DMS 273 treated with DMSO at 0.1 percent for 48 hours (cell line): ENCODE data around the gene ASH1L.
"Not testable (repeated sequence)": the region's sequence is repeated elsewhere in the genome, so short reads cannot be mapped to it uniquely, and the experiment has no call there.

Experiments used
- DNase-seq: peaks from one replicate; lab custom pipeline; 2025; lab: John Stamatoyannopoulos, UW

Gene ASH1L

GRCh38 chr1:155442431-155442830 is 120.2 kb downstream of the ASH1L start:
- not testable (repeated sequence) for DNase-seq

DNA sequence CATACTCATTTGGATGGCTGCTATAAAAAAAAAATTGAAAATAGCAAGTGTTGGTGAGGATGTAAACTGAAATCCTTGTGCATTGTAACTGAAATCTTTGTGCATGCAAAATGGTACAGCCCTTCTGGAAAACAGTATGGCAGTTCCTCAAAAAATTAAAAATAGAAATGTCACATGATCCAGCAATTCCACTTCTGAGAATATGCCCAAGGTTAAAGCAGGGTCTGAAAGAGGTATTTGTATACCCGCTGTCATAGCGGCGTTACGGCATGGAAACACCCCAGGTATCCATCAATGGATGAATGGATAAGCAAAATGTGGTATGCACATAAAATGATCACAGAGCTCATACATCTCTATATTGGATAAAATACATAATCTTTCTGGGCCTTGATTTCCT is 125.2 kb downstream of the ASH1L start:
- no peak for DNase-seq

- DNase-seq = not testable (repeated sequence)
Observed at GRCh38 chr1:155433831-155434389, 128.7 kb downstream of the ASH1L start.

GRCh38 chr1:155433128-155433830 is 129.3 kb downstream of the ASH1L start:
- DNase-seq = not testable (repeated sequence)

DNA sequence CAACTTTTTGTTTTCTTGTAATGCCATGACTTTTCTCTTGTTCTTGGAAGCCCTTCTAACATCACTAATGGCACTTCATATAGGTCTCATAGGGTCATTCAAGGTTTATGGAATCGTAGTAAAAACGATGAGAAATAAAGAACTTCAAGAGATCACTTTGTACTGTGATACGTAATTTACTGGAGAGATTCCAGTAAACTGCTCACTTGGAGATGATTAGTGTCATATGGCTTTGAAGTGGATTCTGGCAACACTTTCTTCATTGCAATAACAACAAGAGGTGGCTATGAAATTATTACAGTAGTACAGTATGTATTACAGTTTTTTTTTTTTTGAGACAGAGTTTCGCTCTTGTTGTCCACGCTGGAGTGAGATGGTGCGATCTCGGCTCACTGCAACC is 138.5 kb downstream of the ASH1L start:
- DNase-seq = no peak

GRCh38 chr1:155420788-155421187 is 141.8 kb downstream of the ASH1L start:
- no peak for DNase-seq

- DNase-seq = not testable (repeated sequence)
Observed at GRCh38 chr1:155411840-155412239, 150.8 kb downstream of the ASH1L start.

GRCh38 chr1:155410931-155411330 is 151.7 kb downstream of the ASH1L start:
- no peak for DNase-seq

GRCh38 chr1:155396874-155397476 is 165.6 kb downstream of the ASH1L start:
- DNase-seq = no peak

- no peak for DNase-seq
Observed at GRCh38 chr1:155392898-155393411, 169.6 kb downstream of the ASH1L start.

DNA sequence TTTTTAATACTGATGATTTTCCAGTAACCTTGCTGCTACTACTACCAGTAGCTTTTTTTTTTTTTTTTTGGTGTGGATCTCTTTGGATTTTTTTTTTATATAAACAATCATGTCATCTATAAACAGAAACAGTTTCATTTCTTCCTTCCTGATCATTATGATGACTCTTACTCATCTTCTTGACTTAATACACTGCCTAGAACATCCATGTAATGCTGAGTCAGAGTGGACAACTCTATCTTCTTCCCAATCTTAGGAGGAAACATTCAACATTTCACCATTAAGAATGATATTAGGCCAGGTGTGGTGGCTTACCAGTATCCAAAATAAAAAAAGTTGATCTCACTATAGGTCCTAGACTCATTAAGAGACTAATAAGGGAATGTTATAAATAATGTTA is 172.8 kb downstream of the ASH1L start:
- no peak for DNase-seq

DNA sequence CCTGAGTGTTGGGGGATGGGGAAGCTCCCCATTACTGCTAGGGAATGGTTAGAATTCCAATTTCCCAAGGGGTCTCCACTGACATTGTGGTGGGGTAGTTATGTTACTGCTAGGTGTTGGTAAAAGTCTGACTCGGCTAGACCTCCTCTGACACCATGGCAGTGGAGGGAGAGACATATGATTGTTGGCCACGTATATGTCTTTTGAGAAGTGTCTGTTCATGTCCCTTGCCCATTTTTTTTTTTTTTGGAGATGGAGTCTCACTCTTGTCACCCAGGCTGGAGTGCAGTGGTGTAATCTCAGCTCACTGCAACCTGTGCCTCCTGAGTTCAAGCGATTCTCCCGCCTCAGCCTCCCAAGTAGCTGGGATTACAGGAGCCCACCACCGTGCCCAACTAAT is 176.8 kb downstream of the ASH1L start:
- DNase-seq = not testable (repeated sequence)

DNA sequence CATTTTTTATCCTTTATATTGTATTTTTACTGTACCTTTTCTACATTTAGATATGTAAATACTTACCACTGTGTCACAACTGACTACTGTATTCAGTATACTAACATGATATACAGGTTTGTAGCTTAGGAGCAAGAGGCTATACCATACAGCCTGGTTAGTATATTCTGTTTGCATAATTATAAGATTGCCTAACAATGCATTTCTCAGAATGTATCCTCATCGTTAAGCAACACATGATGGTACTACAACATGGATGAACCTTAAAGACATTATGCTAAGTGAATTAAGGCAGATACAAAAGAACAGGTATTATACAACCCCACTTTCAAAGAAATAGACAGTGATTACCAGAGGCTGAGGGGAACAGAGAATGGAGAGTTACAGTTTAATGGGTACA is 179.2 kb downstream of the ASH1L start:
- DNase-seq = no peak

GRCh38 chr1:155379631-155380090 is 182.9 kb downstream of the ASH1L start:
- DNase-seq = no peak

- DNase-seq = no peak
Observed at GRCh38 chr1:155379180-155379579, 183.4 kb downstream of the ASH1L start.

DNA sequence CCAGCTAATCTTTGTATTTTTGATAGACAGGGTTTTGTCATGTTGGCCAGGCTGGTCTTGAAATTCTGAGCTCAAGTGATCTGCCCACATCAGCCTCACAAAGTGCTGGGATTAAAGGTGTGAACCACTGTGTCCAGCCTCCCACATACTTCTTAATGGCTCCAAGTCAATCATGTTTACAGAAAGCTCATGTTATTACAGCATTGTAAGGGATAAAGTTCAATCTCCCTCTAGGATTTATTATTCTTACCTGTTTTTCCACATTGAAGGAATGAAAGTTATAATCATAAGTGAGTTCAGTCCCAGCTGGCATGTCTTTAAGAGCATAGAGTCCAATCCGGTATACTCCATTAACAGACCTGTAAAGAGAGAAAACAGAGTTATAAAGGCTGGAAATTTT is 202.6 kb downstream of the ASH1L start:
- no peak for DNase-seq

- DNase-seq = no peak
Observed at GRCh38 chr1:155352631-155353030, 210.0 kb downstream of the ASH1L start.

DNA sequence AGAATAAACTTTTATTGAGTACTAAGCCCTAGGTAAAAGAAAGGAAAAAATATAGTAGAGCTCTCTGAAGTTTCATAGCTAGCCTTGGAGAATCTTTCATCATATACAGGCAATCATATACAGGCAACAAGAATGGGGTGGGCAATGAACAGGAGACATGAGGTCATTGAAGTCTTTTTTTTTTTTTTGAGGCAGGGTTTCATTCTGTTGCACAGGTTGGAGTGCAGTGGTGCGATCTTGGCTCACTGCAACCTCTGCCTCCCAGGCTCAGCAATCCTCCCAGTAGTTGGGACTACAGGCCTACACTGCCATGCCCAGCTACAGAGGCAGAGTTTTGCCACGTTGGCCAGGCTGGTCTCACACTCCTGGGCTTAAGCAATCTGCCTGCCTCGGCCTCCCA is 219.8 kb downstream of the ASH1L start:
- DNase-seq = no peak

- no peak for DNase-seq
Observed at GRCh38 chr1:155339515-155340097, 223.0 kb downstream of the ASH1L start.

- DNase-seq = no peak
Observed at GRCh38 chr1:155334962-155335361, 227.6 kb downstream of the ASH1L start.

DNA sequence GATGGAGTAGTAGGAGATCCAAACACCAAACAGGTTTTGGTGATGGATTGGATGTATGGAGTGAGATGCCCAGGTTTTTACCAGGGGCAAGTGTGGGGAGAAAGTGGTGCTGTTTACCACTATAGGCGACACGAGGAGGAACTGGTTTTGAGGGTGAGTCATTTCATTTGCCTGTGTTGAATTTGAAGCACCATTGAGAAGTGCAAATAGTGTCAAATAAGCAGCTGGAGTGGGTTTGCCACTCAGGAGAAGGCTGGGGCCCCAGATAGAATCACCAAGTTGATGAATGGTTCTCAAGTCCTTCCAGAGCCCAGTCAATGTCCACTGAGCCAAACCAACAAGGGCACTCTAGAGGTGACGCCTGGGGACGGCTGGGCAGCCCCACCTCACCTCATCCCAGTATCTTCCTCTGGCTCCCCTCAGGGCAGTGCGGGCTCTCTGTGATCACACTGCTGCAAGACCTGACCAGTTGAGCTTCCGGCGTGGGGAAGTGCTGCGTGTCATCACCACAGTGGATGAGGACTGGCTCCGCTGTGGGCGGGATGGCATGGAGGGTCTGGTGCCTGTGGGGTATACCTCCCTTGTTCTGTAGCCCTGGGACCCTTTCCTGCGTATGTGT is 232.5 kb downstream of the ASH1L start:
- no peak for DNase-seq

DNA sequence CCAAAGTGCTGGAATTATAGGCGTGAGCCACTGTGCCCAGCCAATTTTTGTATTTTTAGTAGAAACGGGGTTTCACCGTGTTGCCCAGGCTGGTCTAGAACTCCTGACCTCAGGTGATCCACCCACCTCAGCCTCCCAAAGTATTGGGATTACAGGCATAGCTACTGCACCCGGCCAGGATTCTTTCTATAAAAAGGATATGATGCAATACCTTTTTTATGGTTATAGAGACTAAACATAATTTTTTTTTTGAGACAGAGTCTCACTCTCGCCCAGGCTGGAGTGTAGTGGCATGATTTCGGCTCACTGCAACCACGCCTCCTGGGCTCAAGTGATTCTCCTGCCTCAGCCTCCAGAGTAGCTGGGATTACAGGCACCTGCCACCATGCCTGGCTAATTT is 233.7 kb downstream of the ASH1L start:
- not testable (repeated sequence) for DNase-seq
